ENCODE results near the gene SMARCD2.

DNA sequence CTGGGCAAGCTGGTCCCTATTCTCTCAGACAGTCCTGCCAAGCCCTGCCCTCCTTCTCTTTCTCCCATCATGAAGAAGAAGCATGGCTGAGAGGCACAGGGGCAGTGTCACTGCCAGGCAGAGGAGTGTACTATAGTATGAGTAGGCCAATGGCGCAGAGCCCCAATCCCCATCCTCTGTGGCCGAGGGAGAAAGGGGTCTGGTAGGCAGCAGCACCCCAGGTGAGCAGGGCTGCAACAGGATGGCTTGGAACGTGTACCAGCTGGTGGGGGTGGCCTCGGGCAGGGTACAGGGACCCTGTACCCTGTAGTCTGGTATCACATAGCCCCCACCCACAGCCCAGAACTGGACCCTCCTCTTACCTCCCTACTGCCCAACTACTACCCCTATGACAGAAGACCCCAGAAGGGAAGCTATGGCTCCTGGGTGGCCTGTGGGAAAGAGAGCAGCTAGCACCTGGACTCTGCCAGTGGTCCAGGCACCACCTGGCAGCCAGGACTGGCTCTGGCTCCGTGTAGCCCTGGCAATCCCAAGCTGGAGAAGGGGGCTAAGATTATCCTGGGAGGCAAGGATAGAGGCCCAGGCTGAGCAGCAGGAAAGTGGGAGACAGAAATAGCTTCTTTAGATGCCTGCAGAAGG is 4.4 kb downstream of the SMARCD2 start:
- TF ChIP-seq POLR2AphosphoS5 (IDR thresholded peaks at IDR 0.05; ENCODE audit: low read depth, low read length) (no peak), REST (IDR thresholded peaks at IDR 0.05; ENCODE audit: insufficient read depth in 1 of 2, low read depth in 2 of 2, low read length in 2 of 2) (no peak)
